Astrocyte of the spinal cord (primary cell): ENCODE results near the gene KCNK6.
A peak's percentile ranks its signal among the peaks of the same experiment; 100 is the strongest.
"Not testable (repeated sequence)": the region's sequence is repeated elsewhere in the genome, so short reads cannot be mapped to it uniquely, and the experiment has no call there.

ENCODE experiments used
- DNase-seq: peaks from one replicate; pipeline ENCODE4 v3.0.0; 2011; ENCODE audit warnings: low read depth, low spot score
- H3K4me3 ChIP-seq: 2 replicates; pipeline ENCODE4 v1.5.1; 2011; ENCODE audit warnings: low read depth, mild to moderate bottlenecking, low read length, moderate library complexity
- CTCF ChIP-seq: IDR thresholded peaks from 2 replicates; pipeline ENCODE4 v1.5.1; 2012; ENCODE audit warnings: low read depth, mild to moderate bottlenecking, low read length, inconsistent platforms
- in situ Hi-C: cut with HindIII; loops from 2 replicates; pipeline ENCODE4 v1.10.0; 2017; ENCODE audit warnings: low sequenced_read_pairs

KCNK6 gene

GRCh38 chr19:38333245-38333644 is 13.6 kb downstream of the KCNK6 start:
- no peak for DNase-seq
- H3K4me3 ChIP-seq = no peak overlapping the region
- in situ Hi-C loops = no loop called here
- TF ChIP-seq CTCF = no peak

GRCh38 chr19:38335949-38336637 is 16.4 kb downstream of the KCNK6 start:
- TF ChIP-seq CTCF = no peak
- in situ Hi-C loops = no loop called here
- H3K4me3 ChIP-seq = peak overlapping the region; percentile 55
- peak; percentile 96 for DNase-seq

- DNase-seq = peak; percentile 92
- in situ Hi-C loops = no loop called here
Observed at GRCh38 chr19:38336638-38337359, 17.2 kb downstream of the KCNK6 start.

GRCh38 chr19:38337360-38337653 is 17.7 kb downstream of the KCNK6 start:
- no peak for TF ChIP-seq CTCF
- peak overlapping the region; percentile 55 for H3K4me3 ChIP-seq
- in situ Hi-C loops = no loop called here
- no peak for DNase-seq

More at GRCh38 chr19:38336638-38337359, 17.2 kb downstream of the KCNK6 start:
- no peak for TF ChIP-seq CTCF
- H3K4me3 ChIP-seq = peak overlapping the region; percentile 55

GRCh38 chr19:38339011-38339410 is 19.4 kb downstream of the KCNK6 start:
- in situ Hi-C loops, H3K4me3 ChIP-seq, DNase-seq: not testable (repeated sequence)

- H3K4me3 ChIP-seq = no peak overlapping the region
- no peak for DNase-seq
- in situ Hi-C loops = no loop called here
- no peak for TF ChIP-seq CTCF
Observed at GRCh38 chr19:38340927-38341326, 21.3 kb downstream of the KCNK6 start.

GRCh38 chr19:38346837-38347236 is 27.2 kb downstream of the KCNK6 start:
- H3K4me3 ChIP-seq = no peak overlapping the region
- no peak for DNase-seq
- in situ Hi-C loops = no loop called here
- TF ChIP-seq CTCF = no peak
